Measurements from ENCODE around the gene SKA1. TPM values are rescaled to one million over a fixed set of nuclear protein-coding genes. Genes with fewer than 3 reads are reported as not detected.

SKA1 gene
- total and polyA plus RNA-seq, 9 of the 15 experiments (the other 6 are each of a cell fraction or from before 2014, with no cell fraction given), result 27.8 to 67.2 (median 41.9) TPM

DNA sequence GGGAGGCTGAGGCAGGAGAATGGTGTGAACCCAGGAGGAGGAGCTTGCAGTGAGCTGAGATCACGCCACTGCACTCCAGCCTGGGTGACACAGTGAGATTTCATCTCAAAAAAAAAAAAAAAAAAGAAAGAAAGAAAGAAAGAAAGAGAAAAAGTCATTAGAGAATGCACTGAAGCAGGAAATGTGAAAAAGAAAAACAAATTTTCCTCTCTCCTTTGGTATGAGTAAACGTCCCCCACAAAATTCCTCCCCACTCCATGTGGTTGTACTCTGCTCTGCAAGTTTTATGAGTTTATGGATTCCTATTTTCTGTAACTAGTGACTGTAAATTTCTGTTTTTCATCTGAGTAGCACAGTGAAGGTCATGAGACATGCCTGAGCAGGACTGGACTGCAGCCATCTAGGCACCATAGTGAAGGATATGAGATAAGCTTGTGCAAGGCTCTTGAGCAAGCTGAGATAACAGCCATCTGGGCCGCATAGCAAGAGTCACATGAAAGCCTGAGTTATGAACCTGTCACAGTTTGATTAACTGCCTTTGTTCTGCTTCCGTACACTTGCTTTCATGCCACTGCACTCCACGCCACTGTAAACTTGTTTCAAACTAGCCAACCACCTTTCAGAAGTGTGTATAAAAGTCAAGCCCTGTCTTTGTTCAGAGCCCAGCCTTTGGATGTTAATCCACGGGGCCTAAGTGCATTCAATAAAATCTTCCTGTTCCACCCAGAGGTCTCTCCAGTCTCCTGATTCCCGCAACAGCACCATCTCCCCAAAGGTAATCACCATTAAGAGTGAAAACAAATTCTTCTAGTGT lies 50.2 kb downstream of the SKA1 start (continued):
- no peak for TF ChIP-seq ADNP (tag; IDR thresholded peaks at IDR 0.05)
- TF ChIP-seq ZNF436 (CRISPR knock-in tag; IDR thresholded peaks at IDR 0.05), result no peak
- no peak for TF ChIP-seq HNRNPLL (IDR thresholded peaks at IDR 0.05; ENCODE audit: low read depth, low read length, poor library complexity, severe bottlenecking)
- TF ChIP-seq, protein P1, sequence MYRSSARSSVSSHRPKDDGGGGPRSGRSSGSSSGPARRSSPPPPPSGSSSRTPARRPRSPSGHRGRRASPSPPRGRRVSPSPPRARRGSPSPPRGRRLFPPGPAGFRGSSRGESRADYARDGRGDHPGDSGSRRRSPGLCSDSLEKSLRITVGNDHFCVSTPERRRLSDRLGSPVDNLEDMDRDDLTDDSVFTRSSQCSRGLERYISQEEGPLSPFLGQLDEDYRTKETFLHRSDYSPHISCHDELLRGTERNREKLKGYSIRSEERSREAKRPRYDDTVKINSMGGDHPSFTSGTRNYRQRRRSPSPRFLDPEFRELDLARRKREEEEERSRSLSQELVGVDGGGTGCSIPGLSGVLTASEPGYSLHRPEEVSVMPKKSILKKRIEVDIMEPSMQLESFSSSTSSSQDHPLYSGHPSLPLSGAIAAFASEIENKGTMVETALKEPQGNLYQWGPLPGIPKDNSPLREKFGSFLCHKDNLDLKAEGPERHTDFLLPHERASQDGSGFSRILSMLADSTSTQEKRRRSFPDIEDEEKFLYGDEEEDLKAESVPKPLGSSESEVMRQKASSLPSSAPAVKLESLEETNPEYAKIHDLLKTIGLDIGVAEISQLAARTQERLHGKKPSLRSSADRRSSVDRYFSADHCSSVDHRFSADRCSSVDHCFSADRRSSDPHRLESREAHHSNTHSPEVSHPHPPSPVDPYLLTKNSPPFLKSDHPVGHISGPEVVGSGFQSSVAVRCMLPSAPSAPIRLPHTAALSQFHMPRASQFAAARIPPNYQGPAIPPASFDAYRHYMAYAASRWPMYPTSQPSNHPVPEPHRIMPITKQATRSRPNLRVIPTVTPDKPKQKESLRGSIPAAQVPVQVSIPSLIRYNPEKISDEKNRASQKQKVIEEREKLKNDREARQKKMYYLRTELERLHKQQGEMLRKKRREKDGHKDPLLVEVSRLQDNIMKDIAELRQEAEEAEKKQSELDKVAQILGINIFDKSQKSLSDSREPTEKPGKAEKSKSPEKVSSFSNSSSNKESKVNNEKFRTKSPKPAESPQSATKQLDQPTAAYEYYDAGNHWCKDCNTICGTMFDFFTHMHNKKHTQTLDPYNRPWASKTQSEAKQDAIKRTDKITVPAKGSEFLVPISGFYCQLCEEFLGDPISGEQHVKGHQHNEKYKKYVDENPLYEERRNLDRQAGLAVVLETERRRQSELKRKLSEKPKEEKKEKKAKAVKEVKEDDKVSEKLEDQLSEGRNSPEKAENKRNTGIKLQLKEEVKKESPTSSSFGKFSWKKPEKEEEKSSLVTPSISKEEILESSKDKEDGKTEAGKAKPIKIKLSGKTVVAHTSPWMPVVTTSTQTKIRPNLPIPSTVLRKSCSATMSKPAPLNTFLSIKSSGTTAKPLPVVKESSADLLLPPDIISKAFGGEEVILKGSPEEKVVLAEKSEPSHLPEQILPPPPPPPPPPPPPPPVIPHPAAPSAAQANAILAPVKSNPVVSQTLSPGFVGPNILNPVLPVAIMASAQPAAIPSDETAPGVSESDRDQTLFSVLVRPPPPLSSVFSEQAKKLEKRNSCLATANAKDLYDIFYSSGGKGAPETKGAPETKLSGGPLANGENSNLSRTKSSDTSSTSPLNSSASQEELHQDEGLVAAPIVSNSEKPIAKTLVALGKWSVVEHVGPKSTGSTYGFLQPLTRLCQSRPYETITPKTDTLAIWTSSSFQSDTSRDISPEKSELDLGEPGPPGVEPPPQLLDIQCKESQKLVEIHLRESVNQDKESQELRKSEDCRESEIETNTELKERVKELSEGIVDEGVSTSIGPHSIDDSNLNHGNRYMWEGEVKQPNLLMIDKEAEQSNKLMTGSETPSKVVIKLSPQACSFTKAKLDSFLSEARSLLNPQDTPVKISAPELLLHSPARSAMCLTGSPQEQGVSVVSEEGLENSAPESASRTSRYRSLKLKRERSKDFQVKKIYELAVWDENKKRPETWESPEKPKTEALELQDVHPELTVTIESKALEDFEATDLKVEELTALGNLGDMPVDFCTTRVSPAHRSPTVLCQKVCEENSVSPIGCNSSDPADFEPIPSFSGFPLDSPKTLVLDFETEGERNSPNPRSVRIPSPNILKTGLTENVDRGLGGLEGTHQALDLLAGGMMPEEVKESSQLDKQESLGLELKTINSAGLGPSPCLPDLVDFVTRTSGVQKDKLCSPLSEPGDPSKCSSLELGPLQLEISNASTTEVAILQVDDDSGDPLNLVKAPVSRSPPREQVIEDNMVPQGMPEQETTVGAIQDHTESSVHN (IDR thresholded peaks at IDR 0.05; ENCODE audit: borderline replicate concordance in 1 of 2, low read depth in 1 of 2), result peak in 1 of 2 experiments; percentile 82; a peak in 2 of 4 replicates
- peak; percentile 45; the same call in 1 of the 2 replicates for TF ChIP-seq HMBOX1 (IDR thresholded peaks at IDR 0.05)
- no peak for TF ChIP-seq CREBBP (IDR thresholded peaks at IDR 0.05; ENCODE audit: low read depth, low read length)
- no peak for TF ChIP-seq NR1H2 (CRISPR knock-in tag; IDR thresholded peaks at IDR 0.05)
- peak; percentile 73 for TF ChIP-seq ESRRA (IDR thresholded peaks at IDR 0.05; ENCODE audit: borderline replicate concordance, low read depth)
- peak in 1 of 2 experiments; percentile 62; a peak in 1 of 4 replicates for TF ChIP-seq TBL1XR1 (IDR thresholded peaks at IDR 0.05; ENCODE audit: low read length in 2 of 2)
- no peak for TF ChIP-seq ZBTB17 (CRISPR knock-in tag; IDR thresholded peaks at IDR 0.05)
- 0 out of 2 replicates have a peak, but pooled peaks have one; percentile 41 for TF ChIP-seq PTBP1 (IDR thresholded peaks at IDR 0.05; ENCODE audit: low read depth, low read length)
- TF ChIP-seq ZNF76 (CRISPR knock-in tag; IDR thresholded peaks at IDR 0.05; ENCODE audit: borderline replicate concordance), result no peak
- TF ChIP-seq ZNF282 (CRISPR knock-in tag; IDR thresholded peaks at IDR 0.05), result no peak
- TF ChIP-seq MTA3 (IDR thresholded peaks at IDR 0.05; ENCODE audit: borderline replicate concordance), result peak; percentile 82
- TF ChIP-seq TCF7 (IDR thresholded peaks at IDR 0.05; ENCODE audit: borderline replicate concordance), result peak; percentile 62; the same call in 1 of the 2 replicates
- TF ChIP-seq ZBTB9 (CRISPR knock-in tag; IDR thresholded peaks at IDR 0.05), result 0 out of 2 replicates have a peak, but pooled peaks have one; percentile 24
